Measurements from ENCODE around the gene COL4A1. TPM values are rescaled to one million over a fixed set of nuclear protein-coding genes. Genes with fewer than 3 reads are reported as not detected.
A peak's percentile ranks its signal among the peaks of the same experiment; 100 is the strongest.

The COL4A1 gene
- total RNA-seq, 1 donor from 2014 or later, result 2,489 TPM

- TF ChIP-seq EZH2 (IDR thresholded peaks at IDR 0.05; ENCODE audit: insufficient read depth, low read length) (no peak), CTCF (IDR thresholded peaks at IDR 0.05; ENCODE audit: insufficient read depth, low read depth, low read length) (no peak)
- H3K9me3 Mint-ChIP-seq (ENCODE audit: unreplicated experiment), result no peaks in the 10 kb centered on the region
- H3K36me3 ChIP-seq (ENCODE audit: insufficient read depth, low read length), result peaks cover 27% of the 10 kb centered on the region
- no peaks in the 10 kb centered on the region for H3K27me3 Mint-ChIP-seq (ENCODE audit: low read depth, unreplicated experiment)
- DNase-seq (ENCODE audit: low read depth), result no peak
- no peaks in the 10 kb centered on the region for H3K27me3 ChIP-seq (ENCODE audit: insufficient read depth, low read length)
- peak overlapping the region; percentile 84 for H3K9ac ChIP-seq (ENCODE audit: low read length)
- H4K20me1 ChIP-seq (ENCODE audit: insufficient read depth, low read length), result no peaks in the 10 kb centered on the region
- peak overlapping the region; percentile 77 for H3K4me2 ChIP-seq (ENCODE audit: low read length)
- H2AFZ ChIP-seq (ENCODE audit: low read depth, low read length), result no peak overlapping the region
- H3K79me2 ChIP-seq (ENCODE audit: insufficient read depth, low read length), result peaks cover 90% of the 10 kb centered on the region
- no peak overlapping the region for H3K4me3 ChIP-seq (ENCODE audit: insufficient read depth, low read depth, low read length)
- H3K4me1 ChIP-seq (ENCODE audit: insufficient read depth, low read length), result peaks cover 93% of the 10 kb centered on the region
- FAIRE-seq, result no peak
- peak overlapping the region; percentile 82 for H3K27ac Mint-ChIP-seq (ENCODE audit: unreplicated experiment)
- H3K4me3 Mint-ChIP-seq (ENCODE audit: unreplicated experiment), result no peak overlapping the region
- H3K36me3 Mint-ChIP-seq (ENCODE audit: low read depth, unreplicated experiment), result peaks cover 46% of the 10 kb centered on the region
- peak overlapping the region; percentile 92 for H3K27ac ChIP-seq (ENCODE audit: low read depth, low read length)
- no peaks in the 10 kb centered on the region for H3K9me3 ChIP-seq (ENCODE audit: insufficient read depth, low read depth, low read length)
- H3K4me1 Mint-ChIP-seq (ENCODE audit: low read depth, unreplicated experiment), result peaks cover 94% of the 10 kb centered on the region
Observed at GRCh38 chr13:110328573-110328972, 21.6 kb upstream of the COL4A1 start.

- peak; percentile 72 for DNase-seq (ENCODE audit: low read depth)
- H3K4me1 ChIP-seq (ENCODE audit: insufficient read depth, low read length), result peaks cover 93% of the 10 kb centered on the region
Observed at GRCh38 chr13:110327051-110327721, 20.2 kb upstream of the COL4A1 start.

More at GRCh38 chr13:110327051-110327721, 20.2 kb upstream of the COL4A1 start:
- H3K4me1 Mint-ChIP-seq (ENCODE audit: low read depth, unreplicated experiment), result peaks cover 94% of the 10 kb centered on the region
- peaks cover 87% of the 10 kb centered on the region for H3K79me2 ChIP-seq (ENCODE audit: insufficient read depth, low read length)
- H3K4me3 ChIP-seq (ENCODE audit: insufficient read depth, low read depth, low read length), result no peak overlapping the region
- FAIRE-seq, result peak; percentile 50
- H3K27ac ChIP-seq (ENCODE audit: low read depth, low read length), result peak overlapping the region; percentile 92
- no peaks in the 10 kb centered on the region for H3K9me3 ChIP-seq (ENCODE audit: insufficient read depth, low read depth, low read length)
- H4K20me1 ChIP-seq (ENCODE audit: insufficient read depth, low read length), result no peaks in the 10 kb centered on the region
- peak overlapping the region; percentile 98 for H3K27ac Mint-ChIP-seq (ENCODE audit: unreplicated experiment)
- H3K27me3 ChIP-seq (ENCODE audit: insufficient read depth, low read length), result no peaks in the 10 kb centered on the region
- no peaks in the 10 kb centered on the region for H3K9me3 Mint-ChIP-seq (ENCODE audit: unreplicated experiment)
- peak overlapping the region; percentile 66 for H3K4me3 Mint-ChIP-seq (ENCODE audit: unreplicated experiment)
- peak overlapping the region; percentile 84 for H3K9ac ChIP-seq (ENCODE audit: low read length)
- no peak overlapping the region for H2AFZ ChIP-seq (ENCODE audit: low read depth, low read length)
- H3K36me3 Mint-ChIP-seq (ENCODE audit: low read depth, unreplicated experiment), result peaks cover 45% of the 10 kb centered on the region
- H3K27me3 Mint-ChIP-seq (ENCODE audit: low read depth, unreplicated experiment), result no peaks in the 10 kb centered on the region
- H3K4me2 ChIP-seq (ENCODE audit: low read length), result peak overlapping the region; percentile 76
- H3K36me3 ChIP-seq (ENCODE audit: insufficient read depth, low read length), result peaks cover 19% of the 10 kb centered on the region
- no peak for TF ChIP-seq CTCF (IDR thresholded peaks at IDR 0.05; ENCODE audit: insufficient read depth, low read depth, low read length)
- TF ChIP-seq EZH2 (IDR thresholded peaks at IDR 0.05; ENCODE audit: insufficient read depth, low read length), result no peak
